SU-DHL-6 (cell line): ENCODE results near the gene KRT2.

Source experiments
- H2AFZ ChIP-seq: fragments of 200-600 bp; sonication (generic); 2 replicates; pipeline ENCODE4 v1.6.1; 2014; ENCODE audit warnings: low read depth, mild to moderate bottlenecking, moderate library complexity, mixed read lengths, antibody characterized with exemption, low read length; ENCODE audit not compliant: severe bottlenecking
- H3F3A ChIP-seq: fragments of 200-600 bp; shearing (Covaris generic); 2 replicates; pipeline ENCODE4 v1.6.0; 2016; ENCODE audit warnings: antibody characterized with exemption, mild to moderate bottlenecking; ENCODE audit not compliant: insufficient read depth
- H3K27ac ChIP-seq: fragments of 200-600 bp; sonication (generic); 2 replicates; pipeline ENCODE4 v1.5.1; 2016; ENCODE audit warnings: low read depth, mild to moderate bottlenecking, low read length, moderate library complexity, mixed read lengths
- H3K27me3 ChIP-seq: fragments of 200-600 bp; sonication (generic), shearing (Covaris generic); 2 replicates; pipeline ENCODE4 v1.6.0; 2014; ENCODE audit warnings: mild to moderate bottlenecking, low read length
- H3K36me3 ChIP-seq: fragments of 200-600 bp; sonication (generic); 2 replicates; pipeline ENCODE4 v1.6.1; 2014; ENCODE audit warnings: mild to moderate bottlenecking, low read length, mixed read lengths
- H3K4me2 ChIP-seq: fragments of 300-600, 200-600 bp; shearing (Covaris generic), sonication (generic); 2 replicates; pipeline ENCODE4 v1.6.0; 2014; ENCODE audit warnings: low read length, low read depth, mild to moderate bottlenecking; ENCODE audit not compliant: poor library complexity, severe bottlenecking
- H3K4me3 ChIP-seq: fragments of 200-600 bp; sonication (generic); 2 replicates; pipeline ENCODE4 v1.5.1; 2014; ENCODE audit warnings: antibody characterized with exemption, low read length, mild to moderate bottlenecking, mixed read lengths; ENCODE audit not compliant: insufficient read depth, poor library complexity, severe bottlenecking
- H3K79me2 ChIP-seq: fragments of 200-600 bp; sonication (generic); 2 replicates; pipeline ENCODE4 v1.6.1; 2014; ENCODE audit warnings: mild to moderate bottlenecking, low read length, moderate library complexity; ENCODE audit not compliant: insufficient read depth
- H3K9ac ChIP-seq: fragments of 200-600 bp; sonication (generic); 2 replicates; pipeline ENCODE4 v1.7.0; 2014; ENCODE audit warnings: mild to moderate bottlenecking, low read length
- H3K9me2 ChIP-seq: fragments of 200-600 bp; sonication (generic); replicated peaks from 2 replicates; pipeline ENCODE4 v1.6.1; 2014; ENCODE audit warnings: low read length; ENCODE audit not compliant: insufficient read depth
- H3K9me3 ChIP-seq: fragments of 200-600 bp; sonication (generic); 2 replicates; pipeline ENCODE4 v1.6.1; 2014; ENCODE audit warnings: low read length, mixed read lengths; ENCODE audit not compliant: insufficient read depth
- H4K20me1 ChIP-seq: fragments of 200-600 bp; sonication (generic); 2 replicates; pipeline ENCODE4 v1.6.1; 2014; ENCODE audit warnings: low read depth, mild to moderate bottlenecking, antibody characterized with exemption, low read length, moderate library complexity, mixed read lengths
- CTCF ChIP-seq: fragments of 200-600 bp; sonication (generic); IDR thresholded peaks from one replicate; pipeline ENCODE4 v1.5.1; 2017; ENCODE audit warnings: antibody characterized with exemption, mild to moderate bottlenecking, low read length, moderate library complexity; ENCODE audit not compliant: insufficient read depth, poor library complexity, severe bottlenecking
- EZH2phosphoT487 ChIP-seq: fragments of 200-600 bp; sonication (generic), shearing (Covaris generic); conservative IDR thresholded peaks from 2 replicates; pipeline ENCODE4 v1.6.1; 2018; ENCODE audit warnings: mild to moderate bottlenecking, antibody characterized with exemption, low read length, moderate library complexity, mixed read lengths

Gene KRT2

GRCh38 chr12:52636189-52636588 lies 15.8 kb downstream of the KRT2 start:
- TF ChIP-seq EZH2phosphoT487 (no peak), CTCF (no peak)
- H2AFZ ChIP-seq = no peak overlapping the region
- H3K36me3 ChIP-seq = no peaks in the 10 kb centered on the region
- H3K79me2 ChIP-seq = no peaks in the 10 kb centered on the region
- H3K27me3 ChIP-seq = no peaks in the 10 kb centered on the region
- H3F3A ChIP-seq = no peaks in the 10 kb centered on the region
- no peaks in the 10 kb centered on the region for H3K9me2 ChIP-seq
- H3K9ac ChIP-seq = no peak overlapping the region
- no peak overlapping the region for H3K4me2 ChIP-seq
- no peaks in the 10 kb centered on the region for H3K9me3 ChIP-seq
- H3K27ac ChIP-seq = no peak overlapping the region
- no peak overlapping the region for H3K4me3 ChIP-seq
- no peaks in the 10 kb centered on the region for H4K20me1 ChIP-seq

- Histone ChIP-seq H3K27me3 (no peaks in the 10 kb centered on the region), H3K27ac (no peak overlapping the region), H3K4me3 (no peak overlapping the region), H3K9ac (no peak overlapping the region), H2AFZ (no peak overlapping the region), H3F3A (no peaks in the 10 kb centered on the region), H3K4me2 (no peak overlapping the region), H3K9me3 (no peaks in the 10 kb centered on the region), H3K36me3 (no peaks in the 10 kb centered on the region), H4K20me1 (no peaks in the 10 kb centered on the region), H3K79me2 (no peaks in the 10 kb centered on the region), H3K9me2 (no peaks in the 10 kb centered on the region)
- no peak for TF ChIP-seq CTCF
- no peak for TF ChIP-seq EZH2phosphoT487
Observed at GRCh38 chr12:52634266-52635056, 17.6 kb downstream of the KRT2 start.

GRCh38 chr12:52633383-52633782 lies 18.6 kb downstream of the KRT2 start:
- H3K4me3 ChIP-seq = no peak overlapping the region
- H3K4me2 ChIP-seq = no peak overlapping the region
- no peaks in the 10 kb centered on the region for H4K20me1 ChIP-seq
- no peaks in the 10 kb centered on the region for H3K9me2 ChIP-seq
- no peak overlapping the region for H2AFZ ChIP-seq
- no peaks in the 10 kb centered on the region for H3K79me2 ChIP-seq
- H3K27ac ChIP-seq = no peak overlapping the region
- H3K9me3 ChIP-seq = no peaks in the 10 kb centered on the region
- H3K27me3 ChIP-seq = no peaks in the 10 kb centered on the region
- no peaks in the 10 kb centered on the region for H3K36me3 ChIP-seq
- no peak overlapping the region for H3K9ac ChIP-seq
- no peaks in the 10 kb centered on the region for H3F3A ChIP-seq
- TF ChIP-seq CTCF = no peak
- no peak for TF ChIP-seq EZH2phosphoT487
